NCI-H2196 (cell line): ENCODE measurements around the gene SNX15.

ENCODE experiments used
- DNase-seq: peaks from one replicate; lab custom pipeline; 2025; ENCODE audit not compliant: unreplicated experiment; lab: John Stamatoyannopoulos, UW

SNX15 gene

GRCh38 chr11:65055538-65055937 is 28.3 kb downstream of the SNX15 start:
- no peak for DNase-seq

GRCh38 chr11:65056999-65057398 is 29.8 kb downstream of the SNX15 start:
- DNase-seq, result no peak

GRCh38 chr11:65057526-65057925 is 30.3 kb downstream of the SNX15 start:
- no peak for DNase-seq

- DNase-seq, result no peak
Measured at GRCh38 chr11:65058012-65058411, 30.8 kb downstream of the SNX15 start.

GRCh38 chr11:65058419-65059054 is 31.3 kb downstream of the SNX15 start, which contains the start of gene NAALADL1:
NAALADL1 (minus strand) TSS chr11:65058553; CDS start chr11:65058521, 32 bp downstream.
- no peak for DNase-seq

GRCh38 chr11:65059523-65059922 is 32.3 kb downstream of the SNX15 start:
- DNase-seq, result no peak

- DNase-seq, result no peak
Measured at GRCh38 chr11:65059959-65060824, 33.0 kb downstream of the SNX15 start.

- no peak for DNase-seq
Measured at GRCh38 chr11:65060913-65061408, 33.7 kb downstream of the SNX15 start.

GRCh38 chr11:65063532-65063931 is 36.3 kb downstream of the SNX15 start:
- DNase-seq, result no peak

- no peak for DNase-seq
Measured at GRCh38 chr11:65064847-65065240, 37.6 kb downstream of the SNX15 start.

GRCh38 chr11:65065851-65066250 is 38.6 kb downstream of the SNX15 start:
- no peak for DNase-seq

GRCh38 chr11:65066315-65066714 is 39.1 kb downstream of the SNX15 start:
- no peak for DNase-seq

GRCh38 chr11:65066805-65067291 is 39.6 kb downstream of the SNX15 start:
- DNase-seq, result no peak

GRCh38 chr11:65067446-65067845 is 40.2 kb downstream of the SNX15 start:
- no peak for DNase-seq

GRCh38 chr11:65069217-65069616 is 42.0 kb downstream of the SNX15 start:
- DNase-seq, result no peak

GRCh38 chr11:65071907-65072630 is 44.8 kb downstream of the SNX15 start:
- no peak for DNase-seq

GRCh38 chr11:65072631-65072966 is 45.4 kb downstream of the SNX15 start:
- DNase-seq, result no peak

- DNase-seq, result no peak
Measured at GRCh38 chr11:65077451-65077850, 50.2 kb downstream of the SNX15 start.

- DNase-seq, result peak; percentile 56
Measured at GRCh38 chr11:65078151-65078550, 50.9 kb downstream of the SNX15 start.

- no peak for DNase-seq
Measured at GRCh38 chr11:65078786-65079342, 51.6 kb downstream of the SNX15 start.
